DMS153 treated with DMSO at 0.1 percent for 48 hours (cell line): ENCODE measurements around the gene ABHD1.
"Not testable (repeated sequence)": the region's sequence is repeated elsewhere in the genome, so short reads cannot be mapped to it uniquely, and the experiment has no call there.

ENCODE experiments used
- DNase-seq: peaks from one replicate; lab custom pipeline; 2025; ENCODE audit not compliant: unreplicated experiment; lab: John Stamatoyannopoulos, UW

ABHD1 gene

GRCh38 chr2:27109083-27109482 lies 14.5 kb upstream of the ABHD1 start:
- no peak for DNase-seq

GRCh38 chr2:27110603-27111352 lies 12.8 kb upstream of the ABHD1 start:
- not testable (repeated sequence) for DNase-seq

- DNase-seq = not testable (repeated sequence)
Observed at GRCh38 chr2:27111392-27112078, 12.1 kb upstream of the ABHD1 start.

- DNase-seq = no peak
Observed at GRCh38 chr2:27115519-27115918, 8.1 kb upstream of the ABHD1 start.

- no peak for DNase-seq
Observed at GRCh38 chr2:27117995-27118524, 5.6 kb upstream of the ABHD1 start.

- no peak for DNase-seq
Observed at GRCh38 chr2:27118525-27119329, 4.9 kb upstream of the ABHD1 start, which contains the start of gene CGREF1. CGREF1 (minus strand) TSS chr2:27119128; CDS start chr2:27104366, 14,762 bp downstream.

GRCh38 chr2:27119330-27119670 lies 4.3 kb upstream of the ABHD1 start:
- DNase-seq = not testable (repeated sequence)

GRCh38 chr2:27121906-27122305 lies 1.7 kb upstream of the ABHD1 start:
- DNase-seq = no peak

- DNase-seq = no peak
Observed at GRCh38 chr2:27122791-27123190, 824 bp upstream of the ABHD1 start.

GRCh38 chr2:27125104-27125503 lies 1.5 kb downstream of the ABHD1 start:
- no peak for DNase-seq

- DNase-seq = no peak
Observed at GRCh38 chr2:27126252-27126710, 2.7 kb downstream of the ABHD1 start.

GRCh38 chr2:27127883-27128667 lies 4.5 kb downstream of the ABHD1 start:
- DNase-seq = no peak

GRCh38 chr2:27128668-27129571 lies 5.3 kb downstream of the ABHD1 start:
- no peak for DNase-seq

- DNase-seq = no peak
Observed at GRCh38 chr2:27130396-27130795, 6.8 kb downstream of the ABHD1 start.

- no peak for DNase-seq
Observed at GRCh38 chr2:27131429-27131828, 7.8 kb downstream of the ABHD1 start.

GRCh38 chr2:27133195-27133875 lies 9.7 kb downstream of the ABHD1 start:
- no peak for DNase-seq

GRCh38 chr2:27133905-27134780 lies 10.5 kb downstream of the ABHD1 start, which contains the start of gene PREB:
PREB (minus strand) TSS chr2:27134636; CDS start chr2:27134421, 215 bp downstream.
- peak; percentile 91 for DNase-seq
